Measurements from ENCODE around the gene ARMC8. TPM values are rescaled to one million over a fixed set of nuclear protein-coding genes. Genes with fewer than 3 reads are reported as not detected.

ARMC8 gene
- total RNA-seq, 1 donor from 2014 or later = 80.3 TPM

DNA sequence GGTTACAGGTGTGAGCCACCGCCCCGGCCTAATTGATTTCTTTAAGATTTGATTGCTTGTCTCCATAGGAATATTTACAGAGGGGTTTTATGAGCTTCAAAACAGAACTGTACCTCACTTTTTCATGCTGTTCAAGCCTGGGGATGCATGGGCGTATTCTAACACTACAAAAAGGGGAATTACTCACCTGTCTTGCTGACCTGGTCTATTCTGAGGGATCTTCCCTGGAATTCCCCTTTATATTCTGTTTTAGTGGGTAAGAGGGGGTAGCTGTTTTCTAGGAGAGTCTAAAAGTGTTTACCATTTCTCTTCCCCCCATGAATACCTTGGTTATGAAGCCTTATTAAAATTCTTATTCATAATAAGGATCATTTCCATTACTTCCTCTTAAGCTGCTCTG is 94.5 kb downstream of the ARMC8 start:
- H3K27ac Mint-ChIP-seq = no peak overlapping the region

DNA sequence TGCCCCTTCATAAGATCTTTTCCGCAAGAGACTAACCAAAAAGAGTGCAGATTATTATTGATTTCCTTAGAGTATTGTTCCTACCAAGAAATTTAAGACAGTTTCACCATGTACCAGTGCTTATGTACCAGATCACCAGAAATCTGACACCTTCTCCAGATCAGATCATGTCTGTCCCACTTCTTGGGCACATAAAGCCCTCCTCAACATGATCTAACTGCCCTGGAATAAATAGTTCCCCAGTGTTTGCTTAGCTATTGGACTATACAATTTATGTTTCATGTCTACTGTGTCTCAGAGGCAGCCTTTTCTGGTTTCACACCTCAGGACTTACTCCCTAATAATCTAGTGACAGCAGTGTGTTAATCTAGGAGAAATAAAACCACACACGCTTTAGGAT is 95.7 kb downstream of the ARMC8 start:
- Histone ChIP-seq H3K4me3 (no peak overlapping the region), H3K9ac (no peak overlapping the region), H3K79me2 (ENCODE audit: low read depth) (no peaks in the 10 kb centered on the region), H3K4me1 (no peaks in the 10 kb centered on the region), H4K20me1 (ENCODE audit: low read depth) (no peaks in the 10 kb centered on the region), H3K27ac (no peak overlapping the region), H3K4me2 (no peak overlapping the region), H2AFZ (replicated peaks) (no peak overlapping the region), H3K27me3 (no peaks in the 10 kb centered on the region), H3F3A (ENCODE audit: low read depth) (no peaks in the 10 kb centered on the region), H3K9me3 (ENCODE audit: low read depth) (no peaks in the 10 kb centered on the region), H3K36me3 (no peaks in the 10 kb centered on the region)
- no peaks in the 10 kb centered on the region for H3K27me3 Mint-ChIP-seq (ENCODE audit: insufficient read depth, low read depth)
- no peak for DNase-seq (ENCODE audit: low spot score)
- H3K4me1 Mint-ChIP-seq = no peaks in the 10 kb centered on the region
- no peaks in the 10 kb centered on the region for H3K9me3 Mint-ChIP-seq
- no peak overlapping the region for H3K4me3 Mint-ChIP-seq
- TF ChIP-seq EZH2 (IDR thresholded peaks at IDR 0.05) (no peak), CTCF (IDR thresholded peaks at IDR 0.05) (no peak), EZH2phosphoT487 (IDR thresholded peaks at IDR 0.05) (no peak)
- no peak overlapping the region for H3K27ac Mint-ChIP-seq
- peaks cover 10% of the 10 kb centered on the region for H3K36me3 Mint-ChIP-seq

More for the DNA sequence above, 94.5 kb downstream of the ARMC8 start:
- H3K4me1 ChIP-seq = no peaks in the 10 kb centered on the region
- H3K4me2 ChIP-seq = no peak overlapping the region
- H3K36me3 Mint-ChIP-seq = peaks cover 10% of the 10 kb centered on the region
- H3F3A ChIP-seq (ENCODE audit: low read depth) = no peaks in the 10 kb centered on the region
- no peak overlapping the region for H2AFZ ChIP-seq (replicated peaks)
- H3K9me3 ChIP-seq (ENCODE audit: low read depth) = no peaks in the 10 kb centered on the region
- no peak overlapping the region for H3K27ac ChIP-seq
- no peaks in the 10 kb centered on the region for H3K4me1 Mint-ChIP-seq
- H3K4me3 ChIP-seq = no peak overlapping the region
- DNase-seq (ENCODE audit: low spot score) = no peak
- H3K9ac ChIP-seq = no peak overlapping the region
- H3K27me3 Mint-ChIP-seq (ENCODE audit: insufficient read depth, low read depth) = no peaks in the 10 kb centered on the region
- no peaks in the 10 kb centered on the region for H3K36me3 ChIP-seq
- no peaks in the 10 kb centered on the region for H3K27me3 ChIP-seq
- no peak overlapping the region for H3K4me3 Mint-ChIP-seq
- no peaks in the 10 kb centered on the region for H3K9me3 Mint-ChIP-seq
- no peaks in the 10 kb centered on the region for H3K79me2 ChIP-seq (ENCODE audit: low read depth)
- no peaks in the 10 kb centered on the region for H4K20me1 ChIP-seq (ENCODE audit: low read depth)
- TF ChIP-seq EZH2phosphoT487 (IDR thresholded peaks at IDR 0.05) = no peak
- no peak for TF ChIP-seq CTCF (IDR thresholded peaks at IDR 0.05)
- TF ChIP-seq EZH2 (IDR thresholded peaks at IDR 0.05) = no peak

DNA sequence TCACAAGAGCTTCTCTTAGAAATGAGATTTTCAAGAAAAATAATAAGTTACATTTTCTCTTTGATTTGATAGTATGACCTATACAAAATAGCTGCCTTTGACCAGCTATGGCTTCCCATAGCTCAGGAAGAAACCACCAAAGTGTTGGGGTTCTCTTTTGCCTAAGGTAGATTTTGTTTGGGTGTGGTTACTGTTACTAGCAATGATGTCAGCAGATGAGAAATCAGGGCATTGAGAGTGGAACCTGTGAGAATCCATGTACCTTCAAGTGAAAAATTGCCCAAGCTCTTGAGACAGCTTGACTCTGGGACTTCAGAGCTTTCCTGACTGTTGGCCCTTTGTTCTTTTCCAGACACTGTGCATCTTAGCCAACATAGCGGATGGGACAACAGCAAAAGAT is 97.0 kb downstream of the ARMC8 start:
- no peak for DNase-seq (ENCODE audit: low spot score)
- H3K27ac Mint-ChIP-seq = no peak overlapping the region
- Histone ChIP-seq H3K4me1 (no peaks in the 10 kb centered on the region), H3K79me2 (ENCODE audit: low read depth) (no peaks in the 10 kb centered on the region), H3F3A (ENCODE audit: low read depth) (no peaks in the 10 kb centered on the region), H3K9ac (no peak overlapping the region), H3K9me3 (ENCODE audit: low read depth) (no peaks in the 10 kb centered on the region), H3K4me3 (no peak overlapping the region), H4K20me1 (ENCODE audit: low read depth) (no peaks in the 10 kb centered on the region), H2AFZ (replicated peaks) (no peak overlapping the region), H3K4me2 (no peak overlapping the region), H3K27me3 (no peaks in the 10 kb centered on the region), H3K27ac (no peak overlapping the region), H3K36me3 (no peaks in the 10 kb centered on the region)
- H3K4me1 Mint-ChIP-seq = no peaks in the 10 kb centered on the region
- no peak for TF ChIP-seq EZH2phosphoT487 (IDR thresholded peaks at IDR 0.05)
- TF ChIP-seq EZH2 (IDR thresholded peaks at IDR 0.05) = no peak
- TF ChIP-seq CTCF (IDR thresholded peaks at IDR 0.05) = no peak
- no peak overlapping the region for H3K4me3 Mint-ChIP-seq
- H3K9me3 Mint-ChIP-seq = no peaks in the 10 kb centered on the region
- peaks cover 13% of the 10 kb centered on the region for H3K36me3 Mint-ChIP-seq
- no peaks in the 10 kb centered on the region for H3K27me3 Mint-ChIP-seq (ENCODE audit: insufficient read depth, low read depth)

All from neural progenitor cell (in vitro differentiated cells).